HCEC 1CT (cell line): Measurements from ENCODE around the gene BLOC1S4.
"Not testable (repeated sequence)": the region's sequence is repeated elsewhere in the genome, so short reads cannot be mapped to it uniquely, and the experiment has no call there.

ENCODE experiments used
- DNase-seq: peaks from one replicate; pipeline ENCODE4 v3.0.0-alpha.2; 2017

The BLOC1S4 gene

DNA sequence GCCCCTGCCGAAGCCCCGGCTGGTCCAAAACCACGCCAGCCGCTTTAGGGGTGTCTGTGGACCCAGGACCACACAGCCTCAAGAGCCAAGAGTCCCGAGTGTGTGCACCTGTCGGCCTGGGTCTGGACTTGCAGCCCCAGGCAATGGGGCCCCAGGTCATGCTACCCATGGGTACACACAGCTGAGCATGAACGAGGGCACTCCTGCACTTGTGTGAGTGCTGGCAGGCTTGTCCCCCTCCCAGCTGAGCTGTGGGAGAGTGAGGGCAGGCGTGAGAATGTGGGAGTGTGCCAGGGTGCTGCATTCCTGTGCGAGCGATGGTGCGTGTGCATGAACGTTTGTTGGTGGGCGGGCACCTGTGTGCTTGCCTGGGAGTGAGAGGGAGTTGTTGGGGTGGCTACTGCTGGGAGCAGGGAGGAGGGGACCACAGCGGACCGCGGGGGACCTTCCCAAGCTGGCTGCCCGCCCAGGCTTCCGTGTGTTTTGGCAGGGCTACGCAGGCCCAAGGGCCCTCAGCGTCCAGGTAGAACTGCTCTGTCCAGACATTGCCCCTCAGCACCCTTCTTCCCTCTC is 30.8 kb downstream of the BLOC1S4 start:
- no peak for DNase-seq

DNA sequence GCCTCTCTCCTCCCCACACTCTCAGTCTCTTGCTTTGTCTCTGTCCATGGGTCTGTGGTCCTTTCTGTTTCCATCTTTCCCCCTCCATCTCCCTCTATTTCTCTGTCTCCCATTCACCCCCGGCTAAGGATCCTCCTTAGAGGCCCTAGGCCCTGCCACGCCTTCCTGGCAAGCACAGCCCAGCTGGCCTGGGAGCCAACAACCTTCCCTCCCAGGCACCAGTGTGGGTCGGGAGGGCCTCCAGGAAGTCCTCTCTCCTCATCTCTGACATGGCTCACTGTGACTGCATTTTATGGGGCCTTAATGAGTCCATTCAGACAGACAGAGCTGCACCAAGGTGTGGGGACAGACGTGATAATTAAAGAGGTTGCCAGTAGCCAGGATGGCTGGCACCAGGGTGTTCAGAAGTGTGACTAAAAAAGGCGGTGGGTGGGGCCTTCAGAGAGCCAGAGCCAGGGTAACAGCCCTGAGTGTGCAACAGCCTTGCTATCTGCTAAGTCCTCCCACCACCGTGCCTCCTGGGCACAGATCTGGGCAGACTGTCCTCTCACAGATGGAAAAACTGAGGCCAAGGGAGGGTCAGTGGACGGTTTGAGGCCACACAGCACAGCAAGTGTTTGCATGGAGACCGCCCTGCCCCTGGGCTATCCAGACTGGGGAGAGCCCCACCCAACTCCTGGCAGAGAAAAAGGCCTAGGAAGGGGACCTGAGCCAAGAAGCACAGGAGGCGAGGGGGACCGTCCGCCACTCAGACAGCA is 31.5 kb downstream of the BLOC1S4 start:
- no peak for DNase-seq

DNA sequence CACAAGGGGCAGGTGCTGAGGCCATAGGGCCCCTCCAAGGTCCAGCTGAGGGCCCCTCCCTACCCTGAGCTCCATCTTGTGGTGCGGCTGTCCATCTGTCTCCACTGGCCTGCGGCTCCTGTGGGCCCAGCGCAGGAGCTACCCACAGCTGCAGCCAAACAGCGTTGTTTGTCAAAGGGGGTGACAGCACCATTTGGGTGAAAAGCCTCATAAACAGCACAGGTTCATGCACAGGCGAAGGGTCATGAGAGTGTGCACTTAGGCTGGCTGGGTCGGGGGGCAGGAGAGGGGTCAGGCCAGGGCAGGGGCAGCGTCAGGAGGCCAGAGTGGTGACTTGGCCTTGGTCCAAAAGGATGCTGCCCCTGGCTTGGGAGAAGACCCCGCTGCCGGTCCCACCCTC is 32.3 kb downstream of the BLOC1S4 start:
- no peak for DNase-seq

DNA sequence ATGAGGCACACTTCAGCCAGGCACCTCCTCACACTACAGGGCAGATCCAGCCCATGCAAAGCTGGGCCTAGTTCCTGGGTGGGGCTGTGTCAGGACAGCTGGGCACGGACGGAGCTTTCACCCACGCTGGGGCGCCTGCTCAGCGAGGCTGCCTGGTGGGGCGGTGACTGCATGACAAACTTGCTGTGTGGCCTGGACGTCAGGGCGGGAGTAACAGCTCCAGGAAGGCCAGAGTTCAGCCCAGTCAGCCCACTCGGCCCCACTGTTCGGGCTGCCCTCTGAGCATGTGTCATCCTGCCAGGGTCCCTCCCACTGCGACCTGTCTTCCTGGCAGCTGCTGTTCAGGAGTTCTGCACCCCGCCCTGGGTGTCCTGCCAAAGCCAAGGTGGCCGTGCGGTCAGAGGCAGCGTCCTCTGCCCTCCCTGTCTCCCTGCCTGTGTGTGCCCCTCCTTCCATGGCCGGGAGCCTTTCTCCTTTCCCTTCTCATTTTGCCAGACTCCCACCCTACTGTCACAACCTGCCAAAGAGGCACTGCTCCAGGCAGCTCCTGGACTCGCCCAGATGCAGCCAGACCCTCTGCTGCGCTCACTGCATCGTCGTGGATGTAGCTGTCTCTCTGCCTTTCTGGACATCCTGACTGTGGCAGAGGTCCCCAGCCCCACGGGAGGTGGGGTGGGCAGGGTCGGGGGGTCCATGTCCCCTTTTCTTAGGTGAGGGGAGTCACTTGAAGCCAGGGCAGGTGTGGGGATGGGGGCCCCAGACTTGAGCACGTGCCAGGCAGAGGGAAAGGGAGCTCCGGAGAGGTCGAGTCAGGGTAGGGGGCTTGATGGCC is 33.6 kb downstream of the BLOC1S4 start:
- DNase-seq = peak; percentile 9

DNA sequence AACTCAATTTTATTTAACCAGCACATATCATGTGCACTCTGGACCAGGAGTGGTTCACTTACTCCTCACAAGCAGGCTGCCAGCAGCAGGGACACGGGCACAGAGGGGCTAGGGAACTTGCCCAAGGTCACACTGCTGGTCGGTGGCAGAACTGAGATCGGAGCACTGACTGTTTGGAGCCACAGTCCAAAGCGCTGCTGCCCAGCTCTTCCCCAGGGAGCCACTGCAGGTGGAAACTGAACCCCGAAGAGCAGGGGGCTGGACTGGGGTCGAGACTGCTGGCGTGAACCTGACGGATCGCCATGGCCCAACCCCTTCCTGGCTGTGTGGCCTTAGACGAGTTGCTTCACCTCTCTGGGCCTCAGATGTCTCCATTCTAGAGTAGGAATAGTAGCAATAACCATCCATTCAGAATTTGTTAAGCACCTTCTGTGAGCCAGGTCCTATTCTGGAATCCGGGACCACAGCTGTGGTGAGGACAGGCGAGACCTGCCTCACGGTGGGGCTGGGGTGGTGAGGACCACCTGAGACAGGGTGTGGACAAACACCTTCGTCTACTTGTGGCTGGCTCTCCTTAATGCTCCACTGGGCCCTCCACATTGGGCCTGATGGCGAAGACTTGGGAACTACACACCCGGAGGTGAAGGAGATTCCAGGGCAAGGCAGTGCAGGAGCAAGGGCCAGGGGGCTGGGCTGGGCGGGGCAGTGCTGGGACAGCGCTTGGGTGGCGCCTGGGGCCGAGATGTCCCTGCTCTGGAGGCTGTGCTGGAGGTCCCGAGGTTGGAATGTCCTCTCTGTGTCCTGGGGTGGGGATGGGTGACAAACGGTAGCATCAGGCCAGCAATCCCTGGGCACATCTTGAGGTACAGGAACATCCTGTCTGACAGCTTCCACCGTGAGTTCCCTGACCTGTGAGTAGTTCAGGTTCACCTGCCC is 34.6 kb downstream of the BLOC1S4 start:
- no peak for DNase-seq

DNA sequence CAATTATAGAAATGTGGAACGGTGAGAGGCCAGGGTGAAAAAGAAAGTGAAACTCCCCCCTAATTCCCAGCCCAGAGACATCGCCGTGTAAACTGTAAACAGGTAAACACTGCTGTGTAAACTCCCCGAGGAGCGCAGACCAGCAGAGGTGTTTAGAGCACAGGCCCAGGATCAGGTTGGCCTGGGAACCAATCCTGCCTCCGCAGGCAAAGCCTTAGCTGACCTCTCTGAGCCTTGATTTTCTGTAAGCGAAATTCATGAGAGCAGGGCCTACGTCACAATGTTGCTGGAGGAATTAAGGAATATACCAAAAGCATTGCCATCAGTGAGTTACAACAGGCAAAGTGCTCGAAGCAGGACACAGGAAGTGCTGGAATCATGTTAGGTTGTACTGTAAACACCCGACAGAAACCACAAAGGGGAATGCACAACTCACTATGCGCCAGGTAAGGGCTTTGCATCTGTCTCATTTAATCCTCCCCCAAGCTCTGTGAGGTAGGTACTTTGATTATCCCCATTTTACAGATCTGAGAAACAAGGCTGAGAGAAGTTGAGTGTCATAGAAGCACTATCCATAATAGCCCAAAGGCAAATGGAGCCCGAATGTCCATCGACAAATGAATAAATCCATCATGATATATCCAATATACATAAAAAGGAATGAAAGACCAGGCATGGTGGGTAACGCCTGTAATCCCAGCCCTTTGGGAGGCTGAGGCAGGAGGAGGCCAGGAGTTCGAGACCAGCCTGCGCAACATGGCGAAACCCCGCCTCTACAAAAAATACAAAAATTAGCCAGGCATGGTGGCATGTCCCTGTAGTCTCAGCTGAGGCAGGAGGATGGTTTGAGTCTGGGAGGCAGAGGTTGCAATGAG is 35.9 kb downstream of the BLOC1S4 start:
- DNase-seq = no peak

DNA sequence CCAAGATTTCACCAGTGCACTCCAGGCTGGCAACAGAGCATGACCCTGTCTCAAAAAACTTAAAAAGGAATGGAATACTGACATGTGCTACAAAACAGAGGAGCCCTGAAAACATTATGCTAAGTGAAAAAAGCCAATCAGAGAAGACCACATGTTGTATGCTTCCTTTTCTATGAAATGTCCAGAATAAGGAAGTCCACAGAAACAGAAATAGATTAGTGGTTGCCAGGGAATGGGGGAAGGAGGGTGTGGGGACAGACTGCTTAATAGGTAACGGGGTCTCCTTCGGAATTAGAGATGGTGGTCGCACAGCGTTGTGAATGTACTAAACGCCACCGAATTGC is 36.5 kb downstream of the BLOC1S4 start:
- DNase-seq = no peak

DNA sequence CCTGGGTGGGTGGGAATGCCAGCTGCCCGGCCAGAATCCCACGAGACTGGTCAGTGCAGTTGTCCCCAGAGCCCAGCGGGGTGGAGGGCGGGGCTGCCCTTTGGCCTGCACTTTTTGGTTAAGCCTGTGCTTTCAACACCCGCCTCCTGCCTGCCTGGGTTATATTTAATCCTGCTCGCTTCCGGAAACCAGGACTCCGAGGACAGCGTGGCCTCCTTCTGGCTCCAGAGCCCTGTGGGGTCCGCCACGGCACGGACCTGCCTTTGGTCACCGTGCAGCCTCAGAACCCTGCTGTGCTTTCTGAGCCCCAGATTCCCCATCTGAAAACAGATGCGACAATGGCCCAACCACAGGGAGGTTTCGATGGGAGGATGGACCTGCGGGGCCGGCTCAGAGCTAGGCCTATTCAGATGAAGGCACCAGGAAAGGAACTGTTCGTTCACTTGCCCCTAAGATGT is 37.2 kb downstream of the BLOC1S4 start:
- no peak for DNase-seq

DNA sequence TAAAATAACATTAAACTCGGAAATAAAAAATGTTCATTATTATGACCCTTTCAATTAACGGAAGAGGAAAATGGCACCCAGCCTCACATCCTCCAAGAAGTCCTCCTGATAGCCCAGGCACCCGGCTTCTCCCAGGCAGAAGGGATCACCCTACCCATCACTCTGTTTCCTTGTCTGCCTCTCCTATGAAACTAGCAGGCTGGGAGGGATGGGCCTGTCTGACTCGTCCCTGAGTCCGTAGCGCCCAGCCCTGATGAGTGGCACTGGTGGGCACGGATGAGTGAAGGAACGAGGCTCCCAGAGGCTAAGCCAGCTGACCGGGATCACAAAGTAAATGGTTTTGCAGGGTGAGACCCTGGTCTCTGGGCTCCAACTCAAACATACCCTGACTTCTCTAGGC is 37.9 kb downstream of the BLOC1S4 start:
- DNase-seq = no peak

DNA sequence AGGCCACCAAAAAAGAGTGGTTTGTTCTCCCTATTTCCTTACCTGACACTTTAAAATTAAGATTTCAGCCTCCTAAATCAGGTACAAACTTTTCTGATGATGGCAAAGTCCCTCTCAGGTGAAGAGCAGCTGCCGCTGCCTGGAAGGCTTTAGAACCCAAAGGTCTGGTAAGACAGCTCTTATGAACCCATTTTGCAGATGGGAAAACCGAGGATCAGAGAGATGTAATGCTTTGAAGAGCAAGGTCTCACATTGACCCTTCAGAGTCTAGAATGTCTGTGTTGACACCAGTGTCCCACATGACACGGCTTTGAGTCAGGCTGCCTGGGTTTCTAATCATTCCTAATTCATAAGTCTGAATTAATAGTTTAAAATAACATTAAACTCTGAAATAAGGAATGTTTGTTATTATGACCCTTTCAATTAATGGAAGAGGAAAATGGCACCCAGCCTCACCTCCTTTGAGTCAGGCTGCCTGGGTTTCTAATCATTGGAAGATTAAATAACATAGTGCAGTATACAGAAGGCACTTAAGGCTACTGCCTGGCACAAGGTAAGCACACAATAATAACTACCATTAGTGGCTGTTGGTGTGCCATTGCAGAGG is 38.6 kb downstream of the BLOC1S4 start:
- no peak for DNase-seq

DNA sequence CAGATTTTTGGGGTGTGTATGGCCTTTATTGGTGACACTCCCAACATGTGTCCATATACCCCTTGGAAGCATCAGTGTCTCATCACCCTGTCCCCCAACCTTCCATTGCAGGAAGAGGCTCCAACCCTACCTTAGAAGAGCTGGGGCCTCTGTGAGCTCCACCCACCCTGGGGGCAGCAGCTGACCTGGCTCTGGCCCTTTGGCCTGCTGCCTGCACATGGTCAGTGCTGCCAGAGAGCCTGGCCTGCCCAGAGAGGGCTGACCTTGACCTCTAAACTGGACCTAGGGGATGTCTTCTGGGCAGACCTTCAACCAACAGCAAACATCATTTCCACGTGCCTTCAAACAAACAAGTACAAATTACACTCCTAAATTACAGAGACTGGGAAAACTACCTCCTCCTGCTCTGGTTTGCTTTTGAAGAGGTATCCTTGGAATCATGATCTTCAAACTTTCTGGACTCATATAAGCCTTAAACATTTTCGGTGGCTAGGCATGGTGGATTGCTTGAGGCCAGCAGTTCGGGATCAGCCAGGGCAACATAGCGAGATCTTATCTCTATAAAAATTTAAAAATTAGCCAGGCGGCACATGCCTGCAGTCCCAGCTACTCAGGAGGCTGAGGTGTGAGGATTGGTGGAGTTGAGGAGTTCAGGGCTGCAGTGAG is 39.2 kb downstream of the BLOC1S4 start:
- no peak for DNase-seq

DNA sequence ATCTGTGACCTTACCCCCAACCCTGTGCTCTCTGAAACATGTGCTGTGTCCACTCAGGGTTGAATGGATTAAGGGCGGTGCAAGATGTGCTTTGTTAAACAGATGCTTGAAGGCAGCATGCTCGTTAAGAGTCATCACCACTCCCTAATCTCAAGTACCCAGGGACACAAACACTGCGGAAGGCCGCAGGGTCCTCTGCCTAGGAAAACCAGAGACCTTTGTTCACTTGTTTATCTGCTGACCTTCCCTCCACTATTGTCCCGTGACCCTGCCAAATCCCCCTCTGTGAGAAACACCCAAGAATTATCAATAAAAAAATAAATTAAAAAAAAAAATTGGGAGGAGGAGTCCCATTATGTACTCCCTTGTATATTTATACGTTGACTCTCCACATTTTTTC is 40.4 kb downstream of the BLOC1S4 start:
- DNase-seq = not testable (repeated sequence)

DNA sequence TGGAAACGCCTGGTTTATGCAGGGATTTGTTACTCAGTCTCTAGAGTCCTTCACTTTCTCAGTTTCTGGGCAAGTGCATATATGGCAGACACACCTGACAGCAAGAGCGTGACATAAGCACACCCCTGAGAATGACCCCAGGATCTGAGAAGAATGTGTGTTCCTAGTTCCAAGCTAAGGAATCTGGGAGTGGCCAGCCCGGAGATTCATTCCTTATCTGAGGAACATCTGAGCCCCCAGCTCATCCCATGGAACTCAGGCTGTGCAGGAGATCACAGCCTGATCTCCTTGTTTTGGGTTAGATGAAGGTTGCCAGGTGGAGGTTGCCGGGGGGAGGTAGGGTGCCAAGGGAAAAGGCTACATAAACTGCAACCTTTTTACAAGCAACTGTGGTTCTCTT is 42.8 kb downstream of the BLOC1S4 start:
- no peak for DNase-seq

DNA sequence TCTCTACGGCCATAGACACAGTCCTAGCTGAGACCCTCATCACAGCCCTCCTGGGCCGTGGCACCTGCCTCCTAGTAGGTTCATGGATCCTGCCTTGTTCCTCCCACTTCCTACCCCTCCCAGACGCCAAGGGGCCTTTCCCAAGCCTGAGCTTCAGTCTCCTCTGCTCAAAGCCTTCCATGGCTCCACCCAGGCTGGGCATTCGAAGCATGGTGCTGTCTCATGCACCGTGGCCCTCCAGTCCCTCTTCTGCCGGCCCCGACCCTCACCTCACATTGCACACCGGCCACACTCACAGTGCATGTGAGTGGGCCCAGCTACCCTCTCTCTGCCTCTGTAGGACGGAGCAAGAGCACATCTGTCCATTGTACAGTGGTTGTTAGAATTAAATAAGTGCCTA is 44.9 kb downstream of the BLOC1S4 start:
- DNase-seq = no peak

DNA sequence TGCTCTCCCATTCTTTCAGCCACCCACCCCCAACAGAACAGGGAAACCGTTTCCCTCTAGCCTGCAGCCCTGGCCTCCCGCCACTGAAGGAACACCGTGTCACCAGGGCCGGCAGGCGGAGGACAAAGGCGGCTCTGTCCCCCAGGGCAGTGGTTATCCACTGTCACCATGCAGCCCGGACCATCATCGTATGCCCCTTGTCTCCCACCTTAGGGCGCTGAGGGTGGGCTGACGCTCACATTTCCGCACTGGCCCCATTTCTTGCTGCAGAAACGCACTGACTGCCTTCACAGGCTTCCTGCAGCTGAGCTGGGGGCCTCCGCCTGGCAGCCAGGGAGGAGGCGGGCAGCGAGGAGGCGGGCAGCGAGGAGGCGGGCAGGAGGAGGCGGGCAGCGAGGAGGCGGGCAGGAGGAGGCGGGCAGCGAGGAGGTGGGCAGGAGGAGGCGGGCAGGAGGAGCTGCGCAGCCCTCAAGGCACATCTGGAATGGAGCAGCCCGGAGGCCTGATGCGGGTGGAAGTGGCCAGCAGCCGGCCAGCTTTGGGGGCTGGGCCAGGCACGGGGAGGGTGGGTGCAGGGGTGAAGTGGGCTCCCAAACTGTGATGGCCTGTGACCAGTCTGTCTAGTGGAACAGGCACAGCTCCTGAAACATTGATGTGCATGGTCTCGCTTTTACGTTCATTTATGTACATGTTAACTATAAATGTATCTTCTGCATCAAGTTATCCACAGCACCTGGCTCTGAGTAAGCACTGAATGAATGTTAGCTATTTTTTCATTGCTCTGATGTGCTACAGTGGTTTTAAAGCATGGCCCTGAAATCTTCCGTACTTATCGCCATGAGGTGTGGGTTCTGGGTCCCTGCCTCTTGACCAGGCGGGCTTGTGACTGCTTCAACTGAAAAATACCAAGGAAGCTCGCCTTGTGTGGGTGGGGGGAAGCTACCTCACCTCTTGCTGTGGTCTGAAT is 46.0 kb downstream of the BLOC1S4 start:
- DNase-seq = no peak

DNA sequence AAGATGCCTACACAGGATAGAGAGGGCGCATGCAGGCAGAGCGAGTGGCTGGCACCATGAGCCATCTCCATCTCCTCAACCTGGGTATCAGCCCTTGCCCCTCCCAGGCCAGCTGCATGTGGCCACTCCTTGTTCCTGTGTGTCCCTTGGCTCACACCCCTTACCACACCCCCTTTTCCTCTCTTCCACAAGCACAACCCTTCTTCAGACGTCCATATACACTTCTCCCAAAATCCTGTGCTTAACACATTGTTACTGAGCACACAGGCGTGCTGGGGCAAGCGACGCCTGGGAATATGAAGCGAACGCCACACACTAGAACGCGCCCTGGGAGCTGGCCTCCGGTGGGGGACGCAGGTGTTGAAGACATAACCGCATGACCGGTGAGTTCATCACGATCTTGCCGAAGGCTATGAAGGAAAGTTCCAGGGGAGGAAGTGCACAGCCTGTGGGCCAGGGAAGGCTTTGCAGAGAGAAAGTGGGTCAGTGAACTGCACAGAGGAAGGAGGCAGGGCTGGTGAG is 47.4 kb downstream of the BLOC1S4 start:
- no peak for DNase-seq

DNA sequence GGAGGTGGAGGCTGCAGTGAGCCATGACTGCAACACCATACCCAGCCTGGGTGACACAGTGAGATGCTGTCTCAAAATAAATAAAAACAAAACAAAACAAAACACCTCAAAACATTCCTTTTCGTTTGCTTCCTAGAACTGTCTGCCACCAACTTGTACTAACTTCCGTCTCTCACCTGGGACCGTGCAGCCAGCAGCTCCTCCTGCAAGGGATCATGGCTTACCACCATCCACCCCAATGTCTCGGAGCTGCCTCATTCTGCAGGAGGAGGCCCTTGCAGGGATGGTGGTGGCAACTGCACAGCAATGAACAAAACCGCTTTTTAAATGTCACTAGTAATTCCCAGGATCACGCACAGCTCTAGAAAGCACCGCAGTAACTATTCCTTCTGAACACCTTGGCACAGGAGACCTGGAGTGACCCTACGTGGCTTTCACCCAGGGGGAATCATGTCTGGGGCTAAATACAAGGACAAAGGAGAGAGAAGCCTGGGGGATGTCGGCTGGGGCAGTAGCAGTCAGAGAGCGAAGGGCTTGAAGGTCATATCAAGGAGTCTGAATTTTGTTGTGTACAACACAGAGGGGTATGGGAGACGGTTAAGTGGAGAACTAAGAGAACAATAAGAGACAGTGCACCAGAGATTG is 49.1 kb downstream of the BLOC1S4 start:
- DNase-seq = no peak

DNA sequence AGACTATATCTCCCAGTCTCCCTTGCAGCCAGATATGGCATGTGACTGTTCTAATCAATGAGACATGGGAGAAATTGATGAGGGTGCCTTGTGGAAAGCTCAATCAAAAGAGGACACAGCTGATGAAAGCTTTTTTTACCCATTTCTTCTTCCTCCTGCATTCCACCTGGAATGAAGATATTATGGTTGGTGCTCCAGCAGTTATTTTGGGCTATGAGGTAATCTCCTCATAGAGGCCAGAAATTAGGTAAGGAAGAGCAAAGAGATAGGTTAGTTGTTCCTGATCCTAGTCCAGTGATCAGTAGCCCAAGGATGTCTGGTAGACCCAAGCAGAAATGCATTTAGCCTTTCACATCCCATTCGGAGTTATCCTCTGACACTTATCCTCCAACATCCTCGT is 49.7 kb downstream of the BLOC1S4 start:
- no peak for DNase-seq
